HG03457 (cell line): Measurements from ENCODE around the gene FAM184B.
"Not testable (repeated sequence)": the region's sequence is repeated elsewhere in the genome, so short reads cannot be mapped to it uniquely, and the experiment has no call there.

Experiments used
- ATAC-seq: cut with Tn5 transposase; IDR thresholded peaks from one replicate; pipeline ENCODE4 v1.9.1; 2021; ENCODE audit warnings: moderate number of reproducible peaks; ENCODE audit not compliant: unreplicated experiment

FAM184B gene

DNA sequence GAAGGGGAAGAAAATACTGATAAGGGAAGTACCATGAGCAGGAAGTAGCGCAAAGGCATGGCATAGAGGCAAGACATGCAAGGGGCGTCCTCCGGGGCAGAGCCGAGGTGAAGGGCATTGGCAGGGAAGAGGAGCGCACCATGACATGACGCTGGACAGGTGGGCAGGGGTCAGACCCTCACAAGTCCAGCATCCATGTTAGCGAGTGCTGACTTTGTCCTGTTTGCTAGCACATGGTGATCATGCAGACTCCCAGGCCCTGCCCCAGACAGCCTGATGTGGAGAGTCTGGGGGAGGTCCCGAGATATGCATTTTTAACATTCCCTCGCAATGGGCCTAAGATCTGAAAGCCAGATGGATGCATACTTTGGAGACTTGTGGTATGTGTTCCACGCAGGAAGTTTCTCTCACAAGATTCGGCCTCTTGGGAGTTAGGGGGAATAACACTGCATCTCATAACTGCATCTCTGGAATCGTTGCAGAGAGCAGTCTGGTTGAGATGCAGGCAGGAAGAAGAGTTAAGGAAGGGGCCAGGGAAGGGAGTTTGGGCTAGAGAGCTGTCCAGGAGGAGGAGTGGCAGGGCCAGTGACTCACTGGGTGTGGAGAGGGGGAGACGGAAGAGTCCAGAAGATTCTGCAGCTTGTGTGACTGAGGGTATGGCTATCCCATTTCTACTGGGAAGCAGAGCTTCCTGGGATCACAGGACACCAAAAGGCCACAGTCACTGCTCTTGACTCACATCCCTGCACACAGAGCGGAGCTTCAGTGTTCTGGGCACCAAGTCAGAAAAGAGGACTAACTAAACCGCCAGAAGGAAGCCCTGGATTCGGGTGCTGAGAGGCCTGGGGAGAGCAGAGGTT is 59.7 kb downstream of the FAM184B start:
- no peak for ATAC-seq

DNA sequence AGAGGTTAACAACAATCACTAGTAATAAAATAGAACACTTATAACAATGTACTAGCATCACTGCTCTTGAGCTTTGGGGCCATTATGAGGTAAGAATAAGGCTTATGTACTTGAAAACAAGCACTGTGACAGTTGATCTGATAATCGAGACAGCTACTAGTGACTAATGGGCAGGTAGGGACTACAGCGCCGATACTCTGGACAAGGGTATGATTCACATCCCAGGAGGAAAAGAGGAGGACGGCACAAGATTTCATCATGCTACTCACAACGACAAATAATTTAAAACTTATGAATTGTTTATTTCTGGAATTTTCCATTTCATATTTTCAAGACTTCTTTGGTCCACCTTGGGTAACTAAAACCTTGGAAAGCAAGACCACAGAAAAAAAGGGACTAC is 62.3 kb downstream of the FAM184B start:
- no peak for ATAC-seq

DNA sequence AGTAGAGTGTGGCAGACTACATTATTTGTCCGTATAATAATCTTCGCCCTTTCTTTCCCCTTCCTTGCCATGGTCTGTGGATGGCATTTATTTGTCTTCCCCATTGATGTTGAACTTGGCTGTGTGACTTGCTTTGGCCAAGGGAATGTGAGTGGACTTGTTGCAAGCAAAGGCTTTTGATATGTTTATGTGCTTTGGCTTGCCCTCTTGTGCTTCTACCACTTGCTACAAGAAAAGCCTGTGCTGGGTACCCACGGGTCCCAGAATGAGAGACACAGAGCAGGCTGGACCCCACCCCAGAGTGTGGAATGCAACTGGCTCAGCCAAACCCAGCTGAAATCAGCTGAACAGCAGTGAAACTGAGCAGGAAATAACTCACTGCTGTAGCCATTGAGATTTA is 63.0 kb downstream of the FAM184B start:
- no peak for ATAC-seq

DNA sequence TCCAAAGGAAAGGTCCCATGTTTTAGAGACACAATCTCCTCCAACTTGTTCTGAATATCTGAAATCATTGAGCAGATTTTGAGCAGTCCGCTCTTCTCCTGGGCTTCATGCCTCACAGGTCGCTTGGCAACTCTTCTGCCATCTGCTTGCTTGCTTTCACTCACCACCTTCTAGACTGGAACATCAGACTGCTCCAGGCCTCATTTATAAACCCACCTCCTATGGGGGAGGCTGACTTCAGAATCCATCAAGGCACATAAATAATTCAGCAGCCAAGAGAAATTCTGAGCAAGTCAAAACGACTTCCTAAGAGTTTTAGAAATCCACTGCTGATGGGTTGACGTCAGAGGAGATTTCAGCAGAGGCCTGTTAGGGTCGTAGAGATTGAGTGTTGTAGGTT is 64.1 kb downstream of the FAM184B start:
- no peak for ATAC-seq

DNA sequence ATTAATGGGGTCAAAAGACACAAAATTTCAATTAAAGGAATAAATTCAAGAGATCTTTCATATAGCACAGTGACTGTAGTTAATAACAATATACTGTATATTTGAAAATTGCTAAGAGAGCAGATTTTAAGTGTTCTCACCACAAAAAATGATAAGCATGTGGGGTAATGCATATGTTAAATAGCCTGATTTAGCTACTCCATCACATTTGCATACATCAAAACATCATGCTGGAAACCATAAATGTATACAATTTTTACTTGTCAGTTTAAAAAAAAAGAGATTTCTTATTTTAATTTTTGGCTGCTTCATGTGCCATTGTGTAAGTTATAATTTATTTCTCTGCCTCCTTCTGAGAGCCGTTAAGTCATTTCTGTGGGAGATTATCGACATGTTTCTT is 65.9 kb downstream of the FAM184B start:
- no peak for ATAC-seq

DNA sequence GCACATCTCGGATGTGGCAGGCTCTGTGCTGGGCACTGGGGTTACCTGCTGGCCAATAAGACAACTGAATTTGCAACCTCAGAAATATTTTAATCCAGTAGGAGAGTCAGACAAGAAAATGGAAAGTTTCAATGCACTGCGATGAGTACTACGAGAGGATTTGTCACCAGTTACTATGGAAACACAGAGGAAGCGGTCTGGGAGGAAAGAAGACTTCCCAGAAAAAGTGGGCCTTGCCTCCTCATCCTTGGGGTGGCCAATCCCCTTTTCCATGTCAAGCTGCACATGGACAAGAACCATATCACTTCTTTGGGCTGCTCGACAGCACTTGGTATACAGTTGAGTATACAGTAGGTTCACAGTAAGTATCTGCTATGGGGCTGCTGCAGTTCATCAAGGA is 67.6 kb downstream of the FAM184B start:
- ATAC-seq = no peak

DNA sequence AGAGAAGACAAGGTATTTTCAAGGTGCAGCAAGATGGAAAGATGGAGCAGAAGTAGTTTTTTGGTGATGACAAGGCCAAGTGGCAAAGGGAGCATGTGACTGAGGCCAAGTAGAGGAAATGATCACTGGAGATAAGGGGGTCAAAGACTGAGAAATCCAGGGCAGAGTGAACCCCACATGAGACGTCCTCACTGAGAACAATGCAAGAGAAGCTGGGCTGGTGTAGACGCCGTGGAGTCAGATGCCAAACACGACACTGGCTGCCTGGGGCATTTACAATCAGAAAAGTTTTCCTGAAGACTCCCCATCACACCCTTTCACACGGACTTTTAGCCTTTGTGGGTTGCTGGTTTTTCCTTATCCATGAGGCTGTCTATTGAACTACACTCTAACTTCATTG is 69.3 kb downstream of the FAM184B start:
- no peak for ATAC-seq

DNA sequence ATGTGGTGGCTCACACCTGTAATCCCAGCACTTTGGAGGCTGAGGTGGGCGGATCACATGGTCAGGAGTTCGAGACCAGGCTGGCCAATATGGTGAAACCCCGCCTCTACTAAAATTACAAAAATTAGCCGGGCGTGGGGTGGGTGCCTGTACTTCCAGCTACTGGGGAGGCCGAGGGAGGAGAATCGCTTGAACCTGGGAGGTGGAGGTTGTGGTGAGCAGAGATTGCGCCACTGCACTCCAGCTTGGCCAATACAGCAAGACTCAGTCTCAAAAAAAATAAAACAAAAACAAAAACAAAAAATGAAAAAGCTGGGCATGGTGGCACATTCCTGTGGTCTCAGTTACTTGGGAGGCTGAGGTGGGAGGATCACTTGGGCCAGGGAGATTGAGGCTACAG is 70.2 kb downstream of the FAM184B start:
- not testable (repeated sequence) for ATAC-seq

DNA sequence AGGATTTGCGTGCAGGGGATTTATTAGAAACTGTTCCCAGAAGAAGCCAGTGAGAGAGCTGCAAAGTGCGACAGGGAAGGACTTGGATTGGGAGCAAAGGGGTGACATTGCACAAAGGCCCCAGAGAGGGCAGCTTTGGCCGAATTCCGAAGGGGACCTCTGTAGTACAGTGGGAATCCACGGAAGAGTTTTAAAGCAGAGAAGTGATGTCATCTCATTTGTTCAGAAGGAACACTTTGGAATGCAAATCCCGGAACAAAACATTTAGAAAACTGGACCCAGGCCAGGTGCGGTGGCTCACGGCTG is 71.7 kb downstream of the FAM184B start:
- no peak for ATAC-seq

DNA sequence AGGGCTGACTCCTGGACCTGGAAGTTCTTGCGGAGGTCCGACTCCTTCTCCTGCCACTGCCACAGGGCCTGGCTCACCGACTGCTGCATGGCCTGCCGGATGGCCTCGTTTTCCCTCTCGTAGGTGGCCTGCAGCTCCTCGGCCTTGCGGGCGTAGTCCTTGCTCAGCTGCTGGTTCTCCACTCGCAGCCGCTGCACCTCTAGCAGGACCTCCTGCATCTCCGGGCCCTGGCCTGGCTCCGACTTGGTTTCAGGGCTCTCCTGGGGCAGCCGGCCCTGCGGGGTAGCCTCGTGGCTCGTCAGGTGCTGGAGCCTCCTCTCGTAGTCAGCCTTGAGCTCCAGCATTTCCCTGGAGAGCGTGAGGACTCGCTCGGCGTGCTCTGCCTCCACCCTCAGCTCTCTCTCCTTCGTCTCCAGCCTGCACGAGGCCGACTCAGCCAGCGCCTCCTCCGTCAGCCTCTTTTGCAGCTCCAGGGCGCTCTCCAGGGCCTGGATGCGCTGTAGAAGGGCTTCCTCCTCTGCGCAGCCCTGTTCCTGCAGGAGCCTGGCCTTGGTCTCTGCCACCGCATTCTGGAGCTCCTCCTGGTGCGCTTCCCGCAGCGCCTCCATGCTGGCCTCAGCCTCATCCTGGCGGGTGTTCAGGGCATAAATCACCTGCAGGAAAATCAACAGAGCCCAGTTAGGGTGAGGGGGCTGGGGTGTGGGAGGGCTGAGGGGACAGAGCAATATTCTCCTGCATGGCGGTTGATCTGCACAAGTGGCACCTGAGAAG is 72.2 kb downstream of the FAM184B start:
- ATAC-seq = no peak

DNA sequence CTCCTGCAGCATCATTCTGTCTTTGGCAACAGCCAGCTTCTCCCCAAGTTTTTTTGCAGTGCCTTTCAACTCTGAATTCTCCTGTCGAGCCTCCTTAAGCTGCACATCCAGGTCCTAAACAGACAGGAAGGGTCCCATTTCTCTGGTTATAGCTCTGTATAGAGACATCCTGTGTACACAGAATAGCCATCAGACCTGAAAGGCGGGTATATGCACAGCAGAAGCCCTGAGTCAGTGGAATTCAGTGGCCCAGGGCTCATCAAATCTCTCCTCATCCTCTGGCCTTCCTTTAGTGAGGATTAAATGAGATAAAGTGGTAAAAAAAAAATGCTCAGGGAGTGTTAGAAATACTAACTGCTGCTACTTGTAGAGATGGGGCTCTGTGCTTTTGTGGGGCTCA is 73.8 kb downstream of the FAM184B start:
- ATAC-seq = no peak

DNA sequence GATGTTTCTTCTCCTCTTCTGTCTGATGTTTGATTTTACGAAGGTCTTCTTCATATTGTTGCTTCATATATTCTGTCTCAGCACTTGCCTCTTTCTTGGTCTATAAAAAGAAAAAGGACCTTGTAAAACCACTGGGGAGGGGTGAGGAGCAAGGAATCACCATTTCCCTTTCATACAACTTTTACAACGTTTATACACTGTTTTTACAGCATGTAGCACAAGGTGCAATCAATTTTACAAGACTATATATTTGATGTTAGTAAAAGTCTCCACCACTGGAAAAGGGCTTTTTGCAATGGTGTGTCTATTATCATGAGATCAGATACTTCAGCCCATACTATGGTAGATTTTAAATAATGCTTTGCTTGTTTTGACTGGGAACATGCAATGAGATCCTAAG is 76.3 kb downstream of the FAM184B start:
- ATAC-seq = no peak

DNA sequence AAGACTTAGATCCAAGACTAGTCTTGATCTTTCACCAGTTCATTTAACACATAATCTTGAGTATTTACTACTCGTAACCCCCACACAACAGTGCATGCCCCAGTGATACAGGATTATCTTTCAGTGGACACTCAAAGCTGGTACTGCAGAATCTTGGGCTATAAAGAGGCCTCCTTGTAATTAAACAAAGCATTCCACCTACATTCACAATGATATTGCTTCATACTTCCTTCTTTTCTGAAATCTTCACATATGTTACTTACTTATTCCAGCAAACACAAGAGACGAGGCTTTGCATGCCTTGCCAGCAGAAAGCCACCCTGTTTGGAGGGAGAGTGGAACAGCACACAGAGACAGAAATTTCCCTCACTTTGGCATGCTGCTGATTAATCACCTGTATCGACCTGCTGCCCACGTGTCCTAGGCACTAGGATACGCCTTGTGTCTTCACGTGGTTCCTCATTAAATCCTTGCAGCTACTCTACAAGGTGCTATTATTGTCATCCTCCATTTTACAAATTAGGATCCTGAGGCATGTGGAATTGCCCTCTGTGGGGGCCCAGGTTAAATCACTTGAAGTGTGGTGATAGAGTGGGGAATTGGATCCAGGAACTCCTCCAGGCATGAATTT is 77.3 kb downstream of the FAM184B start:
- no peak for ATAC-seq

DNA sequence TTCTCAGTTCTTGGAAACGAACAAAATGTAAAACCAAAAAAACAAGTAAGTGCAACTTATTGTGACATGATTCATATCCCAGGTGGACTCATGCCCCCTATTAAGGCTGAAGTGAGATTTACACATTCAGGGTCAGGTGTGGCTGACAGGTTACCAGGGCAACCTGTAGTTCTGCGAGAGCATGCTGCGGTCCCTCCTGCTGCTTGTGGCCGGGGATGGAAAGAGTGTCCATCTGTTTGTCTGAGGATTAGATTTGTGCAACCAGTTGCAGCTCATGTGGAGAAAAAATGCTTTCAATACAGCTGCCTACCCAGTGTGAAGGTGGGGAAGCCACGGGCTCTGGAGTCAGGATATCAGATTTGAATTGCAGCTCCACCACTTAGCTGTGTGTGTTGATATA is 78.8 kb downstream of the FAM184B start:
- no peak for ATAC-seq

DNA sequence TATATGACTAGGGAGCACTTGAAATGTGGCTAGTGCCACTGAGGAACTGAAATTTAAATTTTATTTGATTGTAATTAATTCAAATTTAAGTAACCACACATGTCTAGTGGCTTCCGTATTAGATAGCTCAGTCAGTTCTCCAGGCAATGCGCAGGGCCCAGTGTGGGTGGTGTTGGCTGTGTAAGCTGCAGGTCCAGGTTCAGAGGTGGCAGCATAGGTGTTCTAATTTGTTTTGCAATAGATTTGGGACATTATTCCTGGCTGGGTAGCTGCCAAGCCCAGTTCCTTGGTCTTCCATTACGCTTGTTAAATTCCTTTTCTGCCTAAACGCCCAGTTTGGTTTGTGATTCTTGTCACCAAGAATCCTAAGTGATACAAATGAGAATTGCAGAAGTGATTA is 79.5 kb downstream of the FAM184B start:
- no peak for ATAC-seq

DNA sequence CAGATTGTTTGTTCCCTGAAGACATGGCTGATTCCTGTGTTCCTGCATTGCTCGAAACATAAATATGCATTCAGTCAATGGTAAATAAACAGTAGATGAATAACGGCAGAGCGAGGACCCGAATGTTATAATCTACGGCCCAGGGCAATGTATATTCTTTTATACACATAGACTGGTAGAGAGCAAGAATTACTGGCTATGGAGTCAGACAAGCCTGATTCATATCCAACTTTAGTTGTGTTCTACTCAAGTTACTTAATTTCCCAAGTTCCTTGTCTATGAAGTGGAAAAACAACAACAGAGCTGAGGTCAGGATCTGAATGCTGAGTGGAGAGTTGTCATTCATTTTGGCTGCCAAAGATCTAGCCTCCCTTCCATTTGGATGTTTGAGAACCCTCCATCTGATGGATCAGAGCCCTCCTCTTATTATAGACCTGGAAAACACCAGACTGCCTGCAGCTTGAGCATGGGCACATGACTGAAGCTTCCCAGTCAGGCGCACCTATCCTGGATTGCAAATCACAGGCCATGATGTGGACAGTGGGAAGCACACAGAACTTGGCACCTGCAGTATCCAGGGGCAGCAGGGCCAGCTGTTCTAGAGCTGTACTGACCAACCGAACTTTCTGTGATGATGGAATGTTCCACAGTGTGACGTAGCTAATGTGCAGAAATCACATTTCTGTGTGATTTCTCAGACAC is 80.1 kb downstream of the FAM184B start:
- no peak for ATAC-seq

DNA sequence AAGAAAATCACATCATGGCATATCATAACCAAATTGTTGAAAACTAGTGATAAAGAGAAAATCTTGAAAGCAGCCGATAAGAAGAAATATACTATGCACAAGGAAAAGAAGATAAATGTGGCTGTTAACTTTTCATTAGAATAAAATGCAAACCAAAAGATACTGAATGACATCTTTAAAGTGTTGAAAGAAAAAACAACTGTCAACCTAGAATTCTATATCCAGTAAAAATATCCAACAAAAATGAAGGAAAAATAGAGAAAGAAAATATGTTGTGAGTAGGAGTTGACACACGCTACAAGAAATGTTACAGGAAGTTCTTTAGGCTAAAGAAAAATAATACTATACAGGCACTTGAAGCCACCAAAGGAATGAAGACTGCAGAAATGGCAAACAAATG is 82.0 kb downstream of the FAM184B start:
- ATAC-seq = no peak

DNA sequence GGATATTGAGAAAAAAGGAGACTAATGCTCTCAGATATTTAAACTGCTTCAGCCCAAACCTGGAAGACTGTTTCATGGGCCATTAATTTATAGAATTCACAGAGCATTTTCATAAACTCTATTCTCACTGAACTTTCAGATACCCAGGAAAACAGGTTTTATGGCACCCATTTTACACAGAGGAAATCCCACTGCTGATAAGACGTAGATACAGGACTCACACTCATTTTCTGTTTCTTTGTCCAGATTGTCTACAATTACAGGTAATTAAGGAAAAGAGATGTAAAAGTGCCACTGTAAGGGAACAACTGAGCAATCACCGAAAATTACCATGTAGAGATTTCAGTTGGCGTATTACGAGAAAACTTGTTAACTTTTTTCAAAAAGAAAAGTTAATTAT is 83.3 kb downstream of the FAM184B start:
- ATAC-seq = no peak

DNA sequence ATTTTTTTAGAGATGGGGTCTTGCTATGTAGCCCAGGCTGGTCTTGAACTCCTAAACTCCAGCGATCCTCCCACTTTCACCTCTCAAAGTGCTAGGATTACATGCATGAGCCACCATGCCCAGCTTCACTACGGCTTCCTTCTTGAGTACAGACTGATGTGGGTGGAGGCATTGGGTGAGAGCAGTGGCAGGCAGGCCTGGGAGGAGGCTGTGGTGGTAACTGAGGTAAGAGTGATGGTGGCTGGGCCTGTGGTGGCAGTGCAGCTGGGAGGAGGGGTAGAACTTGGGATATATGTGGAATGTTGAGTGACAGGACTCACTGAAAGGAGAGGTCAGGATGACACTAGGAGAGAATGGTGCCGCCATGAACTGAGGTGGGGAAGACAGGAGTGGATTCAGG is 86.1 kb downstream of the FAM184B start:
- no peak for ATAC-seq

DNA sequence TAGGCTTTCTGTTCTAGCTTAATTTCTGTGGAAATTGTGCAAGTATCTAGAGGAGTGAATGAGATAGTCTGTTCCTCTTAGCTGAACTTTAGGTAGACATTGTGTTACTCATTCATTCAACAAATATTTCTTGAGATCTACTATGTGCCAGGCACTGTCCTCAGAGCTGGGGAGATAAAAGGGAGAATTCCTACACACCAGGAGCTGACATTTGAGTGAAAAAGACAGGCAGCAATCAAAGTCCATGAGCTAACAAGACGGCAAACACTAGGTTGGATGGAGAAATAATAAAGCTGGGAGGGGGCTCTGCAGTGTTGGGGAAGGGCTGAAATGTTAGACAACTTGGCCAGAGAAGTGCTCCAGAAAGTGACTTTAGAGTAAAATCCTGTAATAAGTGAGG is 86.9 kb downstream of the FAM184B start:
- ATAC-seq = no peak

DNA sequence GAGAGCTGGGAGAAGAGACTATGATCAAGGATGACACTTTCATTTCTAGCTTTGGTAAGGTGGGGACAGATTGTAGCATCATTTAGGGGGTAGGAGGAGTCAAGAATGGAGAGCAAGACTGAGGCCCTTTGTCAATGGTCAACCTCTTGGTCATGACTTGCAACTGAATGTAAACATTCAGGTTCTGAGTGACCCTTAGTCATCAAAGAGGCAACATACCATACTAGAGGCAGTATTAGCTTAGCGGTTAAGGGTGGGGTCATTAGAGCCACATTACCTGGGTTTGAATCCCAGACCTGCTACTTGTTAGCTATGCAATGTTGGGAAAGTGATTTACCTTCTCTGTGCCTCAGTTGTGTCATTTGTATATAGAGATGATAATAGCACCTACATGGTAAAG is 90.5 kb downstream of the FAM184B start:
- ATAC-seq = no peak

DNA sequence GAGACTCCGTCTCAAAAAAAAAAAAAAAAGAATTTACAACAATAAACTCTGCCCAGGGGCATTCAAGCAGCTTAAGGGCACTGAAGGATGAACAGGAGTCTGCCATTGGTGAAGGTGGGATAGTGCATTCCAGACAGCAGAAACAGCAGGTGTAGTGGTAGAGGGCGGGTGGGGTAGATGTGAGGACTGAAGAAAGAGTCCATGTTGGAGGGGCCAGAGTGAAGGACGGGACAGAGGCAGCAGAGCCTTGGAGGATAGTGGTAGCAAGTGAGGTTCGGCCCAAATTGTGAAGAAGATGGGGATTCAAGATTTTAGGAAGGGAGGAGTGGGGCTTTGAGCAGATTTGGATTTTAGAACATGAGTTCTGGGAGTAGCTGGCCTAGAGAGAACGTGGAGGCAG is 91.3 kb downstream of the FAM184B start:
- ATAC-seq = no peak
